Measurements from ENCODE around the gene ZFP57.
A peak's percentile ranks its signal among the peaks of the same experiment; 100 is the strongest.

ZFP57 gene

GRCh38 chr6:29656157-29656556, 24.8 kb downstream of the ZFP57 start:
- no peak overlapping the region for H3K4me3 ChIP-seq (ENCODE audit: low read depth, low read length)

GRCh38 chr6:29655658-29656057, 25.3 kb downstream of the ZFP57 start:
- H3K4me3 ChIP-seq (ENCODE audit: low read depth, low read length): no peak overlapping the region

GRCh38 chr6:29653452-29654038, 27.4 kb downstream of the ZFP57 start:
- no peak overlapping the region for H3K4me3 ChIP-seq (ENCODE audit: low read depth, low read length)

GRCh38 chr6:29652198-29652584, 28.8 kb downstream of the ZFP57 start:
- no peak overlapping the region for H3K4me3 ChIP-seq (ENCODE audit: low read depth, low read length)

GRCh38 chr6:29651413-29652197, 29.3 kb downstream of the ZFP57 start:
- H3K4me3 ChIP-seq (ENCODE audit: low read depth, low read length): no peak overlapping the region

- H3K4me3 ChIP-seq (ENCODE audit: low read depth, low read length): peak overlapping the region; percentile 48
These were observed 31.0 kb downstream of the ZFP57 start for GRCh38 chr6:29649701-29650673.

GRCh38 chr6:29647927-29648642, 32.9 kb downstream of the ZFP57 start:
- no peak overlapping the region for H3K4me3 ChIP-seq (ENCODE audit: low read depth, low read length)

GRCh38 chr6:29641430-29642148, 39.4 kb downstream of the ZFP57 start:
- H3K4me3 ChIP-seq (ENCODE audit: low read depth, low read length): no peak overlapping the region

- no peak overlapping the region for H3K4me3 ChIP-seq (ENCODE audit: low read depth, low read length)
These were observed 43.7 kb downstream of the ZFP57 start for GRCh38 chr6:29637247-29637646.

GRCh38 chr6:29633534-29633905, 47.4 kb downstream of the ZFP57 start:
- peak overlapping the region; percentile 71 for H3K4me3 ChIP-seq (ENCODE audit: low read depth, low read length)

GRCh38 chr6:29632789-29633533, 48.0 kb downstream of the ZFP57 start, which contains the start of gene GABBR1:
Gene GABBR1 (minus strand): TSS chr6:29633183. CDS start chr6:29632385, 798 bp downstream.
- H3K4me3 ChIP-seq (ENCODE audit: low read depth, low read length): peak within 1 kb of the TSS; percentile 71

GRCh38 chr6:29631860-29632731, 48.9 kb downstream of the ZFP57 start:
- H3K4me3 ChIP-seq (ENCODE audit: low read depth, low read length): peak overlapping the region; percentile 71

GRCh38 chr6:29631209-29631810, 49.6 kb downstream of the ZFP57 start:
- peak overlapping the region; percentile 71 for H3K4me3 ChIP-seq (ENCODE audit: low read depth, low read length)

- peak overlapping the region; percentile 71 for H3K4me3 ChIP-seq (ENCODE audit: low read depth, low read length)
These were observed 50.6 kb downstream of the ZFP57 start for GRCh38 chr6:29630315-29630714.

GRCh38 chr6:29629571-29629970, 51.4 kb downstream of the ZFP57 start:
- peak overlapping the region; percentile 68 for H3K4me3 ChIP-seq (ENCODE audit: low read depth, low read length)

GRCh38 chr6:29628419-29629281, 52.3 kb downstream of the ZFP57 start:
- H3K4me3 ChIP-seq (ENCODE audit: low read depth, low read length): peak overlapping the region; percentile 68
